ENCODE measurements around the gene SNX24. TPM values are rescaled to one million over a fixed set of nuclear protein-coding genes. Genes with fewer than 3 reads are reported as not detected.

SNX24 gene
- total and polyA plus RNA-seq, 10 of the 15 experiments (the other 5 are each of a cell fraction or from before 2014, with no cell fraction given) = 0.15 to 6.6 (median 4.1) TPM

GRCh38 chr5:122835681-122836080 lies 9.7 kb upstream of the SNX24 start (continued):
- TF ChIP-seq EZH2 (IDR thresholded peaks at IDR 0.05; ENCODE audit: borderline replicate concordance, control insufficient read depth, low read depth, low read length) = no peak

GRCh38 chr5:122836947-122837346 lies 8.5 kb upstream of the SNX24 start:
- DNase-seq (ENCODE audit: low read depth, low spot score) (no peak), ATAC-seq (no peak), FAIRE-seq (no peak)
- no peak overlapping the region for H3K4me2 ChIP-seq (ENCODE audit: control insufficient read depth, insufficient read depth)
- ChIA-PET POLR2A (no interaction called here), RAD21 (ENCODE audit: unreplicated experiment) (no interaction called here), SMC1A (ENCODE audit: uncharacterized antibody, unreplicated experiment) (no interaction called here), CTCF (interaction anchor here (1.7 kb wide), 1 partner anchor 8 kb away, joined by 4 read pairs; no protein-coding TSS in a partner anchor)
- no peaks in the 10 kb centered on the region for H3K4me1 ChIP-seq (ENCODE audit: control insufficient read depth, insufficient read depth, low read length)
- 61% methylated on average over 3 of the region's 3 CpGs for WGBS (ENCODE audit: insufficient coverage, insufficient replicate concordance, low lambda C conversion rate, missing lambda C conversion rate)
- in situ Hi-C loops (cut with MboI) (no loop called here), intact Hi-C loops (cut with micrococcal nuclease; ENCODE audit: unreplicated experiment) (no loop called here)
- H3K36me3 ChIP-seq (ENCODE audit: control insufficient read depth in 2 of 2, insufficient read depth in 2 of 2, low read length in 1 of 2) = no peaks in the 10 kb centered on the region
- H3K9me3 ChIP-seq (replicated peaks; ENCODE audit: control insufficient read depth, insufficient read depth, low read length) = no peaks in the 10 kb centered on the region
- no peak overlapping the region for H2AFZ ChIP-seq (ENCODE audit: control insufficient read depth, low read depth, low read length)
- no peak overlapping the region for H3K4me3 ChIP-seq
- no peaks in the 10 kb centered on the region for H3K79me2 ChIP-seq (ENCODE audit: control insufficient read depth, insufficient read depth, low read length)
- no peak for TF ChIP-seq TARDBP (IDR thresholded peaks at IDR 0.05; ENCODE audit: borderline replicate concordance)
- TF ChIP-seq RELB (IDR thresholded peaks at IDR 0.05; ENCODE audit: low read depth) = no peak
- TF ChIP-seq MEF2A (IDR thresholded peaks at IDR 0.05; ENCODE audit: insufficient read depth, low read depth, low read length) = no peak
- TF ChIP-seq SUZ12 (IDR thresholded peaks at IDR 0.05; ENCODE audit: unreplicated experiment) = no peak
- no peaks in the 10 kb centered on the region for H3K27me3 ChIP-seq (replicated peaks in 1 of 2; ENCODE audit: control insufficient read depth in 2 of 2, insufficient read depth in 2 of 2, low read length in 1 of 2)
- no TSS peak for BruUV-seq (replicated peaks)
- H3K27ac ChIP-seq (ENCODE audit: control insufficient read depth, insufficient read depth) = no peak overlapping the region
- H4K20me1 ChIP-seq (ENCODE audit: control insufficient read depth, insufficient read depth) = no peaks in the 10 kb centered on the region
- no peak overlapping the region for H3K9ac ChIP-seq (ENCODE audit: control insufficient read depth, insufficient read depth, low read length)
